MV-4-11 (cell line): ENCODE data around the gene ESRRG.
A peak's percentile ranks its signal among the peaks of the same experiment; 100 is the strongest.

Source experiments
- DNase-seq: peaks from one replicate; lab custom pipeline; 2025; lab: John Stamatoyannopoulos, UW

ESRRG gene

GRCh38 chr1:216723274-216723780 is at the start of gene ESRRG:
Gene ESRRG (minus strand): TSS chr1:216723429. CDS start chr1:216723299, 130 bp downstream.
- DNase-seq = no peak

GRCh38 chr1:216771922-216772321 is 48.7 kb upstream of the ESRRG start:
- no peak for DNase-seq

GRCh38 chr1:216766633-216767327 is 43.6 kb upstream of the ESRRG start:
- no peak for DNase-seq

- DNase-seq = no peak
These were observed 42.4 kb upstream of the ESRRG start for GRCh38 chr1:216765346-216766300.

GRCh38 chr1:216758161-216758560 is 34.9 kb upstream of the ESRRG start:
- no peak for DNase-seq

- no peak for DNase-seq
These were observed 33.9 kb upstream of the ESRRG start for GRCh38 chr1:216757110-216757509.

GRCh38 chr1:216750961-216751360 is 27.7 kb upstream of the ESRRG start:
- DNase-seq = no peak

GRCh38 chr1:216750031-216750627 is 26.9 kb upstream of the ESRRG start:
- peak; percentile 18 for DNase-seq

GRCh38 chr1:216749232-216749631 is 26.0 kb upstream of the ESRRG start:
- DNase-seq = no peak

- peak; percentile 15 for DNase-seq
These were observed 19.4 kb upstream of the ESRRG start for GRCh38 chr1:216742625-216743024.

GRCh38 chr1:216740331-216740730 is 17.1 kb upstream of the ESRRG start:
- no peak for DNase-seq

- DNase-seq = no peak
These were observed 16.6 kb upstream of the ESRRG start for GRCh38 chr1:216739793-216740192.

GRCh38 chr1:216732121-216732520 is 8.9 kb upstream of the ESRRG start:
- no peak for DNase-seq

- DNase-seq = no peak
These were observed 8.3 kb upstream of the ESRRG start for GRCh38 chr1:216731562-216731961.

- DNase-seq = no peak
These were observed 3.2 kb upstream of the ESRRG start for GRCh38 chr1:216726435-216726834.

GRCh38 chr1:216722821-216723220 is 408 bp downstream of the ESRRG start:
- DNase-seq = no peak

GRCh38 chr1:216721863-216722262 is 1.4 kb downstream of the ESRRG start:
- DNase-seq = peak; percentile 8

GRCh38 chr1:216721062-216721461 is 2.2 kb downstream of the ESRRG start:
- no peak for DNase-seq

GRCh38 chr1:216711712-216712111 is 11.5 kb downstream of the ESRRG start:
- no peak for DNase-seq

- no peak for DNase-seq
These were observed 12.5 kb downstream of the ESRRG start for GRCh38 chr1:216710598-216711333.

- no peak for DNase-seq
These were observed 13.2 kb downstream of the ESRRG start for GRCh38 chr1:216710055-216710454.

GRCh38 chr1:216705676-216706075 is 17.6 kb downstream of the ESRRG start:
- no peak for DNase-seq
